Thymus (tissue), 11 donors: ENCODE data around the gene GMPR2. TPM values are rescaled to one million over a fixed set of nuclear protein-coding genes. Genes with fewer than 3 reads are reported as not detected.
"Not testable (repeated sequence)": the region's sequence is repeated elsewhere in the genome, so short reads cannot be mapped to it uniquely, and the experiment has no call there.

Experiments
- DNase-seq, 9 donors: peaks; one replicate each; pipeline ENCODE4 v3.0.0-alpha.2; 2013; ENCODE audit warnings: low spot score in 9 of 9, low read depth in 6 of 9, missing footprints in 1 of 9
- H3K27ac ChIP-seq, 2 donors: one replicate each; pipeline ENCODE4 v1.5.1; 2013; ENCODE audit warnings: control low read depth in 1 of 2, low read depth in 1 of 2, low read length in 1 of 2, mild to moderate bottlenecking in 1 of 2, moderate library complexity in 1 of 2
- H3K27me3 ChIP-seq, 2 donors: one replicate each; pipeline ENCODE4 v1.5.1; 2013; ENCODE audit warnings: low read length in 1 of 2; ENCODE audit not compliant: control insufficient read depth in 2 of 2, insufficient read depth in 1 of 2
- H3K36me3 ChIP-seq, 2 donors: one replicate each; pipeline ENCODE4 v1.5.1; 2013; ENCODE audit warnings: low read length in 1 of 2, mild to moderate bottlenecking in 1 of 2, moderate library complexity in 1 of 2; ENCODE audit not compliant: control insufficient read depth in 2 of 2, insufficient read depth in 2 of 2
- H3K4me1 ChIP-seq, 2 donors: one replicate each; pipeline ENCODE4 v1.5.1; 2013; ENCODE audit warnings: low read length in 2 of 2; ENCODE audit not compliant: control insufficient read depth in 2 of 2, insufficient read depth in 2 of 2
- H3K4me3 ChIP-seq, 2 donors: one replicate each; pipeline ENCODE4 v1.5.1; 2013; ENCODE audit warnings: low read length in 2 of 2, control low read depth in 1 of 2, mild to moderate bottlenecking in 1 of 2
- H3K9me3 ChIP-seq, 2 donors: one replicate each; pipeline ENCODE4 v1.5.1; 2013; ENCODE audit warnings: low read length in 1 of 2, mild to moderate bottlenecking in 1 of 2; ENCODE audit not compliant: control insufficient read depth in 2 of 2, insufficient read depth in 1 of 2
- WGBS: extraction: QIAGEN DNeasy Blood & Tissue Kit; methylation state at CpG from one replicate; pipeline ENCODE4 v1.1.7; 2013; 5-methylcytosine and 5-hydroxymethylcytosine counted together
- polyA plus RNA-seq: library from polyadenylated mRNA; stranded (reverse); fragments of 200-250 nt; gene quantifications from one replicate; pipeline ENCODE4 v1.2.3, GENCODE V29; 2013
- total RNA-seq: library from RNA; stranded (reverse); fragments of 120-200 nt; gene quantifications from one replicate; pipeline ENCODE4 v1.2.4, GENCODE V29; 2013
- donor health status: healthy.

Gene GMPR2
- total and polyA plus RNA-seq, 2 donors = 53.6 to 67.0 TPM

- Histone ChIP-seq H3K4me1 (peaks cover 15 to 35% of the 10 kb centered on the region in 2 donors), H3K36me3 (peaks cover 53 to 59% of the 10 kb centered on the region in 2 donors), H3K27ac (no peak overlapping the region), H3K4me3 (no peak overlapping the region), H3K27me3 (no peaks in the 10 kb centered on the region), H3K9me3 (no peaks in the 10 kb centered on the region)
- DNase-seq = no peak
- 96% methylated on average over 9 of the region's 9 CpGs for WGBS
Measured at GRCh38 chr14:24240110-24240918, 7.6 kb downstream of the GMPR2 start.

- Histone ChIP-seq H3K36me3 (peaks cover 40 to 43% of the 10 kb centered on the region in 2 donors), H3K9me3 (no peaks in the 10 kb centered on the region), H3K27ac (peak overlapping the region; percentile 98 to 100), H3K4me3 (peak overlapping the region; percentile 71 to 82), H3K27me3 (no peaks in the 10 kb centered on the region), H3K4me1 (peaks cover 15 to 39% of the 10 kb centered on the region in 2 donors)
- DNase-seq = peak in 7 of 9 donors; percentile 91 to 97 (median 93)
- 6% methylated on average over 39 of the region's 39 CpGs for WGBS
Measured at GRCh38 chr14:24241829-24242443, 9.2 kb downstream of the GMPR2 start.

- Histone ChIP-seq H3K27ac (peak overlapping the region; percentile 98 to 100), H3K9me3 (no peaks in the 10 kb centered on the region), H3K4me3 (peak overlapping the region; percentile 71 to 82), H3K4me1 (peaks cover 15 to 40% of the 10 kb centered on the region in 2 donors), H3K36me3 (peaks cover 26 to 28% of the 10 kb centered on the region in 2 donors), H3K27me3 (no peaks in the 10 kb centered on the region)
- DNase-seq = peak in 1 of 9 donors; percentile 9
- 43% methylated on average over 10 of the region's 10 CpGs for WGBS
Measured at GRCh38 chr14:24243336-24243836, 10.7 kb downstream of the GMPR2 start.

GRCh38 chr14:24245350-24245749 lies 12.6 kb downstream of the GMPR2 start:
- not testable (repeated sequence) for H3K4me3 ChIP-seq, H3K27me3 ChIP-seq, H3K36me3 ChIP-seq, H3K27ac ChIP-seq, DNase-seq, H3K9me3 ChIP-seq
- H3K4me1 ChIP-seq = peaks cover 12 to 32% of the 10 kb centered on the region in 2 donors
- 98% methylated on average over 11 of the region's 11 CpGs for WGBS

- peaks cover 3 to 20% of the 10 kb centered on the region in 2 donors for H3K4me1 ChIP-seq
- no peaks in the 10 kb centered on the region for H3K27me3 ChIP-seq
- H3K9me3 ChIP-seq = no peaks in the 10 kb centered on the region
- peak overlapping the region in 1 of 2 donors; percentile 50 for H3K27ac ChIP-seq
- WGBS = 91% methylated on average over 3 of the region's 3 CpGs
- H3K36me3 ChIP-seq = no peaks in the 10 kb centered on the region
- H3K4me3 ChIP-seq = no peak overlapping the region
- DNase-seq = peak in 2 of 9 donors; percentile 15 to 42
Measured at GRCh38 chr14:24246765-24247212, 14.1 kb downstream of the GMPR2 start.

- 88% methylated on average over 7 of the region's 7 CpGs for WGBS
- H3K4me1 ChIP-seq = peaks cover 3 to 17% of the 10 kb centered on the region in 2 donors
- H3K27ac ChIP-seq = no peak overlapping the region
- no peaks in the 10 kb centered on the region for H3K27me3 ChIP-seq
- no peaks in the 10 kb centered on the region for H3K36me3 ChIP-seq
- no peaks in the 10 kb centered on the region for H3K9me3 ChIP-seq
- H3K4me3 ChIP-seq = no peak overlapping the region
- no peak for DNase-seq
Measured at GRCh38 chr14:24247422-24247821, 14.7 kb downstream of the GMPR2 start.

GRCh38 chr14:24249230-24250021 lies 16.7 kb downstream of the GMPR2 start:
- H3K9me3 ChIP-seq = no peaks in the 10 kb centered on the region
- H3K36me3 ChIP-seq = no peaks in the 10 kb centered on the region
- WGBS = 86% methylated on average over 13 of the region's 13 CpGs
- peaks cover 0 to 7% of the 10 kb centered on the region in 2 donors for H3K4me1 ChIP-seq
- DNase-seq = no peak
- no peak overlapping the region for H3K27ac ChIP-seq
- no peak overlapping the region for H3K4me3 ChIP-seq
- no peaks in the 10 kb centered on the region for H3K27me3 ChIP-seq

GRCh38 chr14:24250354-24250753 lies 17.6 kb downstream of the GMPR2 start:
- Histone ChIP-seq H3K27me3 (no peaks in the 10 kb centered on the region), H3K27ac (no peak overlapping the region), H3K4me3 (no peak overlapping the region), H3K9me3 (no peaks in the 10 kb centered on the region), H3K36me3 (no peaks in the 10 kb centered on the region), H3K4me1 (peaks cover 0 to 7% of the 10 kb centered on the region in 2 donors)
- 87% methylated on average over 4 of the region's 4 CpGs for WGBS
- no peak for DNase-seq
